HG02588 (cell line): Measurements from ENCODE around the gene VEGFB.

Experiments used
- ATAC-seq: cut with Tn5 transposase; IDR thresholded peaks from one replicate; pipeline ENCODE4 v1.9.1; 2021; ENCODE audit warnings: mild to moderate bottlenecking, moderate library complexity; ENCODE audit not compliant: unreplicated experiment

VEGFB gene

DNA sequence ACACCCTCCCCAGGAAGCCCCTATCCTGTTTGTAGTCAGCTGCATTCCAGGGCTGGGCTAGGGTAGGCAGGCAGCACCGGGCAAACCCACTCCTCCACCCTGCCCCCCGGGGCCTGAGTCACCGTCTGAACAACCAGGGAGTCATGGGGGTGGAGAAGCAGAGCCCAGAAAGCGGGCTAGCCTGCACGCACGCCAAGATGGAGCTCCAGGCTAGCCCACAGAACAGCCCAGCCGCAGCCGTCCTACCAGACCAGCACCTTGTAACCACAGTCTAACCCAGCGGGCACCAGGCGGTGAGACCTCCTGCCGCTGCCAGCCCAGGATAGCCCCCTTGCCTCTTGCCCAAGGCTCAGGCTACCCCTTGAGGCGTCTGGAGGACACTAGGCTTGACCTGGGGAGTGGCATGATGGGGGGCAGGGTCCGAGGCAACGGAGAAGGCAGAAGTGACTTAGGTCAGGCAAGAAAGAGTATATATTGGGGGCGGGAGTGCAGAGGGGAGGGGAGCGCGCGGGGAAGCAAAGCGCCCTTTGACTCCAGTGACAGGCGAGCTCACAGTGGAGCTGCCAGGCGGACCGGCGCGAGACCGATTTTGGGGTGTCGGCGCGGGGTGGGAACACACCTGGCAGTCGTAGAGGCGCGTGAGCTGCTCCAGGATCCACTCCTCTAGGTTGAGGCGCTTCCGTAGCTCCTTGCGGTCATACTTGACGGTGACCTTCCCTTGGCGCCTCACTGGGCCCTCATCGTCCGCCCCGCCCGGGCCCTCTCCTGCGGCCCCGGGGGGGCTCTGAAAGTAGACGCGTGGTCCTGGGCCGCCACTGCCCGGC lies 11.6 kb downstream of the VEGFB start:
- ATAC-seq: no peak

DNA sequence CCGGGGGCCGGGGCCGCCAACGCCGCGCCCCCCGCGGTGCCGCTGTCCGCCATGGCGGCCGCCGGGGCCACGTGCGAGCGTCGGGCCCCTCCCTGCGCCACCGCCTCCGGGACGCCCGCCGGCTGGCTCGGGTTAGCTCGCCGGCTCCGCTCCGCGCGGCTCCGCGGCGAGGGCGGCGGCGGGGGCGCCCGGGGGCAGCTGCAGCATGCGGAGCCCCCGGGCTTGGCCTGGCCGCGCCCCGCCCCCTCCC lies 12.2 kb downstream of the VEGFB start:
- peak; percentile 15 for ATAC-seq

GRCh38 chr11:64246871-64247728 lies 12.7 kb downstream of the VEGFB start, which contains the start of gene PPP1R14B:
Gene PPP1R14B (minus strand): TSS chr11:64246943. CDS start chr11:64246673, 270 bp downstream.
- peak; percentile 29 for ATAC-seq

- ATAC-seq: no peak
Observed at GRCh38 chr11:64247729-64248531, 13.5 kb downstream of the VEGFB start.

DNA sequence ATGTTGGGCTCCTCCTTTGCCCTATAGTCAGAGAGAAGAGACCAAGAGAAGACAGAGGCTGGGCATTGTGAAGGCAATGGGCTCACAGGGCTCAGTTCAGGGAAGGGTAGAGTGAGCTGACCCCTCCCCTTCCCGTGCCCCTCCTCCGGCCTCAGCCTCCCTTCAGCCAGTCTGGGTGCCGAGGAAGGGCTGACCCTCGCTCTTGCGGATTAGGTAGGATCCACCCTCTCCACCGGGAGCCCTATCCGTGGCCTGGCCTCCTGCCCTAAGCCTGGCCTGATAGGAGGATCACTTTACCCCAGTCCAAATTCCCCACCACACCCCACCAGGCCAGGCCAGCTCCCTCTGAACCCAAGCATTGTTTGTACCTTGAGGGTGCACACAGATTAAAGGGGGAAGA lies 14.2 kb downstream of the VEGFB start:
- ATAC-seq: no peak

- ATAC-seq: no peak
Observed at GRCh38 chr11:64249038-64249437, 14.7 kb downstream of the VEGFB start.

GRCh38 chr11:64249563-64250414 lies 15.4 kb downstream of the VEGFB start:
- no peak for ATAC-seq

DNA sequence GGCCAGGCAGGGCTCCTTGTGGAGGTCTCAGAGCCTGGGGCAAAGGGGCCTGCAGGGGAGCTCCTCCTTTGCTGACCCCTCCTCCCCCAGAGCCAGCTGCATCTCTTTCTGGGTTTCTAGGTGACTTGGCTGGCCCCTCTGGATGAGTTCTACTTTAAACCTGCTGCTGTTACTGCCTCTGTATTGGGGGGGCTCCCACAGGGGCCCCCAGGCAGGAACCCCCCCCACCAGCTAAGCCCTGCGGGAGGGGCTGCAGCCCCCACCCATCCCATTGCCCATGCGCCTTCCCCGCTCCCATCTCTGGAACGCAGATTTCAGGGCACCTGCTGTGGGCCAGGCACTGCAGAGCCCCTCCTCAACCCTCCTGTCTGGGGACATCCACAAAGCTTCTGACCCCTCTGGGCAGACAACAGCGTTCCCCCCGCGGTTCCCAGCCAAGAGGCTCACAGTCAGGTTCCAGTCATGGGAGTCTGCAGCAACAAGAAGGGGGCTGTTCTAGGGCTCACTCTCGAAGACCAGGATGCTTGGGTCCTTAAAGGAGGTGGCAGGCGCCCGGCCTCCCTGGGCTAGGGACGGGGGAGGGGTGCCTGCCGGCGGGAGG lies 16.1 kb downstream of the VEGFB start:
- ATAC-seq: no peak

DNA sequence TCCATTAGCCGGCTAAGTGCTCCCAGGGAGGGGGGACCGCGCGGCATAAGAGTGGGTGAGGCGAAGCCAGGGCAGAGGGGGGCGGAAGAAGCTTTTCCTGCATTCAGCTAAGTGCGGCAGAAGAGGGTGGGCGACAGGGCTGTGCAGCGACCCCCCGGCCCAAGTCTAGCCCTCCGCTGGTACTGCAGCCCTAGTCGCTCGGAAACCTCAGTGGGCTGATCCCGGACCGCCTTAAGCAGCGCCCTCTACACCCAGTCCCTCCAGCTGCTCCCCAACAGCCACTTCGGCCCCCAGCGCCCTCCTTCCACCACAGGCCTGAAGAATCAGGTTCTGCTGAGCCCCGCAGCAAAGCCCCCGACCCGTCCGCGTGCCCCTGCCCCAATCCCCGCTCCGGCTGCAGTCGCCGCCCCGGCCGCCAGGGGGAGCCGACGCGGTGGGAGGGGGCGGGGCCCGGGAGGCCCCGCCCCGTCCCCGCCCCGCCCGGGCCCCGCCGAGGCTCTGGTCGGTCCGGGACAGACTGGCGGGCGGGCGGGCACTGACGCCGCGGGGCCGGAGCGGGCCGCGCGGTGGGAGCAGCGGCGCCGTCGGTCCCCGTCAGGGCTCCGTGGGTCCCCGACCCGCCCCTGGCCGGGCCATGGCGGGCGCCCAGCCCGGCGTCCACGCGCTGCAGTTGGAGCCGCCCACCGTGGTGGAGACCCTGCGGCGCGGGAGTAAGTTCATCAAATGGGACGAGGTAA lies 16.8 kb downstream of the VEGFB start, which contains the start of gene PLCB3:
TSS of gene PLCB3 (plus strand) at position 515 of the 737 bp plus-strand sequence. CDS start at position 635, 120 bp downstream.
- peak; percentile 42 for ATAC-seq

DNA sequence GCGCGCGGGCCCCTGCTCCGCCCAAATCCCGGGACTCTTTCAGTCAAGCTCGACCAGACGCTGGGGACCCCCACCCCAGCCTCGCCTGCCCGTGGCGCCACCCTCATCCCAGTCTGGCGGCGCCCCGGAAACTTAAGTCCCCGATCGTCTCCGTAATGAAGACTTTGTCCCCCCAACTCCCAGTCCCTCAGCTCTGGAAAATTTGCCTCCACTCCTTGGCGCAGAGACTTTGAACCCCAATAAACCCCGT lies 17.3 kb downstream of the VEGFB start:
- ATAC-seq: no peak

GRCh38 chr11:64252003-64252872 lies 17.9 kb downstream of the VEGFB start:
- ATAC-seq: no peak

- no peak for ATAC-seq
Observed at GRCh38 chr11:64253043-64253442, 18.7 kb downstream of the VEGFB start.

GRCh38 chr11:64253481-64253880 lies 19.1 kb downstream of the VEGFB start:
- no peak for ATAC-seq

GRCh38 chr11:64254326-64254725 lies 19.9 kb downstream of the VEGFB start:
- no peak for ATAC-seq

- ATAC-seq: no peak
Observed at GRCh38 chr11:64255135-64256128, 21.0 kb downstream of the VEGFB start.

- no peak for ATAC-seq
Observed at GRCh38 chr11:64256300-64256699, 21.9 kb downstream of the VEGFB start.

DNA sequence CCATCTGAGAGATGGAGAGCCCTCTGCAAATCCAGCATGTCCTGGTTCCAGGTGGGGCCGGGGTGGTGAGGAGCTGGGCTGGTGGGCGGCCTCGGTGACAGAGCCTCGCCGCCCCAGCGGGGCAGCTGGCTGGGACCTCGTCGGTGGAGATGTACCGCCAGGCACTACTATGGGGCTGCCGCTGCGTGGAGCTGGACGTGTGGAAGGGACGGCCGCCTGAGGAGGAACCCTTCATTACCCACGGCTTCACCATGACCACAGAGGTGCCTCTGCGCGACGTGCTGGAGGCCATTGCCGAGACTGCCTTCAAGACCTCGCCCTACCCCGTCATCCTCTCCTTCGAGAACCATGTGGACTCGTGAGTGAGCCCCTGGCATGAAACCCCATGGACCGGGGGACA lies 24.0 kb downstream of the VEGFB start:
- no peak for ATAC-seq
